Endothelial cell of umbilical vein (primary cell): ENCODE results near the gene FAM98B. TPM values are rescaled to one million over a fixed set of nuclear protein-coding genes. Genes with fewer than 3 reads are reported as not detected.

Experiments
- BruUV-seq: library from RNA; stranded (reverse); fragments of 400-500 nt; replicated peaks from 2 replicates; lab custom pipeline; 2021; lab: Mats Ljungman, UMichigan
- CTCF ChIA-PET: fragments of 300-600, 350-600 bp; sonication (Branson Sonifier 250); formaldehyde crosslinking; loops from one replicate; lab custom pipeline; 2021; ENCODE audit warnings: antibody characterized with exemption, inconsistent platforms; lab: Charles Lee
- POLR2A ChIA-PET: fragments of 300-600, 350-600 bp; sonication (Branson Sonifier 250); formaldehyde crosslinking; loops from one replicate; lab custom pipeline; 2021; ENCODE audit warnings: antibody characterized with exemption, inconsistent platforms; lab: Charles Lee
- DNase-seq: peaks from one replicate; pipeline ENCODE4 v3.0.0-alpha.2; 2011; ENCODE audit warnings: low read depth, low spot score
- FAIRE-seq: peaks from 2 replicates; lab custom pipeline; 2011; peaks lifted over from hg19 to GRCh38; lab: Jason Lieb, UNC
- H2AFZ ChIP-seq: 2 replicates; pipeline ENCODE4 v1.6.0; 2012; ENCODE audit warnings: low read depth, low read length, control low read depth, inconsistent platforms
- H3K27ac ChIP-seq: 2 replicates; pipeline ENCODE4 v1.5.1; 2011; ENCODE audit warnings: low read depth, mild to moderate bottlenecking, control low read depth, low read length, moderate library complexity; ENCODE audit not compliant: insufficient read depth
- H3K27me3 ChIP-seq, 2 experiments: 2 replicates each; pipeline versions ENCODE4 v1.6.0 to v1.6.1; 2011; ENCODE audit warnings: low read length in 2 of 2, mixed read lengths in 1 of 2; ENCODE audit not compliant: control insufficient read depth in 2 of 2, insufficient read depth in 2 of 2
- H3K36me3 ChIP-seq, 2 experiments: 2 replicates in 1 of 2; 3 replicates in 1 of 2; pipeline ENCODE4 v1.5.1; 2011; ENCODE audit warnings: low read length in 2 of 2, mild to moderate bottlenecking in 1 of 2, moderate library complexity in 1 of 2; ENCODE audit not compliant: control insufficient read depth in 2 of 2, insufficient read depth in 2 of 2; ENCODE audit errors: extremely low read depth in 1 of 2
- H3K4me1 ChIP-seq: 3 replicates; pipeline ENCODE4 v1.5.1; 2011; ENCODE audit warnings: mild to moderate bottlenecking, low read length; ENCODE audit not compliant: control insufficient read depth, insufficient read depth; ENCODE audit errors: extremely low read depth
- H3K4me2 ChIP-seq: 2 replicates; pipeline ENCODE4 v1.6.1; 2011; ENCODE audit warnings: low read length, control low read depth, mixed read lengths; ENCODE audit not compliant: insufficient read depth
- H3K4me3 ChIP-seq, 3 experiments: fragments of 200-600 bp in 1 of 3; sonication (generic), shearing (Covaris generic) in 1 of 3; replicated peaks in 1 of 3; 2 replicates each; pipeline ENCODE4 v1.5.1; 2011 to 2016; ENCODE audit warnings: control low read depth in 3 of 3, low read length in 3 of 3, mild to moderate bottlenecking in 2 of 3, inconsistent platforms in 1 of 3, low read depth in 1 of 3, moderate library complexity in 1 of 3; ENCODE audit not compliant: insufficient read depth in 1 of 3
- H3K79me2 ChIP-seq: 2 replicates; pipeline ENCODE4 v1.6.0; 2012; ENCODE audit warnings: low read length, inconsistent platforms; ENCODE audit not compliant: control insufficient read depth, insufficient read depth
- H3K9ac ChIP-seq: replicated peaks from 2 replicates; pipeline ENCODE3; 2011; ENCODE audit warnings: low read length, control low read depth; ENCODE audit not compliant: insufficient read depth; ENCODE audit errors: extremely low read depth
- H3K9me1 ChIP-seq: replicated peaks from 3 replicates; pipeline ENCODE4 v1.6.0; 2011; ENCODE audit warnings: mild to moderate bottlenecking, low read length; ENCODE audit not compliant: control insufficient read depth, insufficient read depth; ENCODE audit errors: extremely low read depth
- H3K9me3 ChIP-seq: replicated peaks from 2 replicates; pipeline ENCODE4 v1.5.1; 2012; ENCODE audit warnings: low read length, inconsistent platforms; ENCODE audit not compliant: control insufficient read depth, insufficient read depth
- H4K20me1 ChIP-seq: replicated peaks from 2 replicates; pipeline ENCODE3; 2011; ENCODE audit warnings: mild to moderate bottlenecking, low read length; ENCODE audit not compliant: control insufficient read depth, insufficient read depth; ENCODE audit errors: extremely low read depth
- CTCF ChIP-seq, 2 donors: IDR thresholded peaks; 1 replicate in 1 of 2; 2 replicates in 1 of 2; pipeline ENCODE4 v1.5.1; 2011; ENCODE audit warnings: low read length in 2 of 2, mild to moderate bottlenecking in 2 of 2, moderate library complexity in 2 of 2, control low read depth in 1 of 2, inconsistent platforms in 1 of 2, low read depth in 1 of 2; ENCODE audit not compliant: insufficient read depth in 1 of 2; ENCODE audit errors: extremely low read depth in 1 of 2
- EZH2 ChIP-seq: IDR thresholded peaks from 2 replicates; pipeline ENCODE4 v1.6.1; 2012; ENCODE audit warnings: borderline replicate concordance, low read depth, mild to moderate bottlenecking, moderate library complexity, low read length, inconsistent platforms; ENCODE audit not compliant: severe bottlenecking
- FOS ChIP-seq: IDR thresholded peaks from 2 replicates; pipeline ENCODE4 v1.6.1; 2011; ENCODE audit warnings: mild to moderate bottlenecking, low read length, moderate library complexity, borderline replicate concordance; ENCODE audit not compliant: insufficient read depth
- GATA2 ChIP-seq: IDR thresholded peaks from 2 replicates; pipeline ENCODE4 v1.7.0; 2011; ENCODE audit warnings: low read depth, mild to moderate bottlenecking, moderate library complexity, mixed read lengths, low read length; ENCODE audit not compliant: insufficient read length, insufficient read depth
- JUN ChIP-seq: IDR thresholded peaks from 2 replicates; pipeline ENCODE4 v1.6.1; 2011; ENCODE audit warnings: borderline replicate concordance, low read depth; ENCODE audit not compliant: insufficient read length, insufficient read depth
- MAX ChIP-seq: IDR thresholded peaks from 2 replicates; pipeline ENCODE4 v1.6.1; 2011; ENCODE audit not compliant: insufficient read depth, insufficient read length
- MYC ChIP-seq: IDR thresholded peaks from one replicate; pipeline ENCODE4 v1.6.1; 2011; ENCODE audit warnings: mild to moderate bottlenecking, low read depth, low read length
- POLR2A ChIP-seq: IDR thresholded peaks from 2 replicates; pipeline ENCODE4 v1.6.1; 2012; ENCODE audit warnings: low read depth, mild to moderate bottlenecking, control low read depth, low read length
- POLR2AphosphoS5 ChIP-seq: IDR thresholded peaks from 2 replicates; pipeline ENCODE4 v1.6.1; 2012; ENCODE audit warnings: low read depth, mild to moderate bottlenecking, control low read depth, low read length, moderate library complexity; ENCODE audit not compliant: insufficient read depth
- dilution Hi-C: fragments of 300-500 bp; cut with MboI; formaldehyde crosslinking; loops from one replicate; pipeline ENCODE4 v1.15.0; 2019; ENCODE audit warnings: low sequenced_read_pairs; ENCODE audit not compliant: extremely low pct_ligation_motif_present
- intact Hi-C: fragments of 100-400 bp; cut with micrococcal nuclease; formaldehyde crosslinking; loops from one replicate; pipeline ENCODE4 v1.10.0; 2022
- polyA plus RNA-seq, 4 experiments: library from polyadenylated mRNA; depleted of rRNA in 3 of 4; stranded (reverse) in 3 of 4; unstranded in 1 of 4; fragments of >200 nt; gene quantifications; 2 replicates each; pipeline versions ENCODE4 v1.2.1 to v1.2.3, GENCODE V29; 2011 to 2012; ENCODE audit warnings: missing spikeins in 1 of 4
- total RNA-seq: library from RNA; stranded (reverse); gene quantifications from 2 replicates; pipeline ENCODE4 v1.2.3, GENCODE V29; 2021

Gene FAM98B
- total and polyA plus RNA-seq, 2 donors (not counting 3 experiments of a cell fraction or from before 2014, with no cell fraction given): 4.2 to 22.3 TPM

DNA sequence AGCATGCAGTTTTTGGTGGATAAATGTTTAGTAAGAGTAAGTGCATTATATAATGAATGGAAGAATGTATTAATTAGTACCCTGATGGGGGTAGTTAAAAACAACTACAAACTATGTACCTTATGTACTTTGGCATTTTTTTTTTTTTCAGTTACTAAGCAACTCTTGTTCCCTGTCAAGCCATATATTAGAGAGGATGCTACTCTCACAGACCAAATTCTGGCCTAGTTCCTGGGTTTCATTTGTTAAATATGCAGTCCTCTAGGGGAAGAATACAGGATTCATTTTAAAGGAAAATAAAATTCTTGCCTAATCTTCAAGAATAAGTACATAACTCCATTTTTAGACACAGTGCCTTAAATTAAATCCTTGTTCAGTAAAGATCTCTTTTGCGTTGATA is 16.9 kb downstream of the FAM98B start:
- Histone ChIP-seq H3K27ac (no peak overlapping the region), H4K20me1 (no peaks in the 10 kb centered on the region), H2AFZ (no peak overlapping the region), H3K4me1 (no peaks in the 10 kb centered on the region), H3K36me3 (peaks cover 0 to 3% of the 10 kb centered on the region in 2 experiments), H3K4me3 (no peak overlapping the region), H3K27me3 (no peaks in the 10 kb centered on the region), H3K4me2 (no peak overlapping the region), H3K9me1 (no peaks in the 10 kb centered on the region), H3K9ac (no peak overlapping the region), H3K79me2 (no peaks in the 10 kb centered on the region), H3K9me3 (no peaks in the 10 kb centered on the region)
- intact Hi-C loops: no loop called here
- DNase-seq: no peak
- TF ChIP-seq POLR2AphosphoS5: no peak
- no peak for TF ChIP-seq MYC
- TF ChIP-seq MAX: no peak
- TF ChIP-seq FOS: no peak
- TF ChIP-seq CTCF (IDR thresholded peaks at IDR 0.05; ENCODE audit: extremely low read depth in 1 of 2, insufficient read depth in 1 of 2, low read depth in 1 of 2, low read length in 2 of 2): no peak
- TF ChIP-seq GATA2: no peak
- TF ChIP-seq EZH2: no peak
- TF ChIP-seq POLR2A: no peak
- no peak for TF ChIP-seq JUN
- ChIA-PET POLR2A (no interaction called here), CTCF (interaction anchor here (0.8 to 5.3 kb wide), 8 partner anchors 10 to 229 kb away, joined by 3 to 33 read pairs (median 8); partner anchors contain the start of gene FAM98B)
- BruUV-seq: no TSS peak
- dilution Hi-C loops: no loop called here
- FAIRE-seq: no peak
